Hepatic stellate cell (primary cell): ENCODE measurements around the gene SENP6.
"Not testable (repeated sequence)": the region's sequence is repeated elsewhere in the genome, so short reads cannot be mapped to it uniquely, and the experiment has no call there.

ENCODE experiments used
- DNase-seq: peaks from one replicate; pipeline ENCODE4 v3.0.0; 2011; ENCODE audit warnings: low spot score

SENP6 gene

GRCh38 chr6:75609639-75610590 is 8.2 kb downstream of the SENP6 start:
- DNase-seq, result no peak

GRCh38 chr6:75611011-75611701 is 9.5 kb downstream of the SENP6 start:
- no peak for DNase-seq

- DNase-seq, result no peak
Observed at GRCh38 chr6:75611702-75612375, 10.2 kb downstream of the SENP6 start.

- DNase-seq, result no peak
Observed at GRCh38 chr6:75612434-75612833, 10.8 kb downstream of the SENP6 start.

GRCh38 chr6:75613056-75613501 is 11.4 kb downstream of the SENP6 start:
- DNase-seq, result no peak

- DNase-seq, result no peak
Observed at GRCh38 chr6:75618437-75618836, 16.8 kb downstream of the SENP6 start.

- no peak for DNase-seq
Observed at GRCh38 chr6:75619230-75619899, 17.7 kb downstream of the SENP6 start.

- no peak for DNase-seq
Observed at GRCh38 chr6:75620381-75621304, 19.0 kb downstream of the SENP6 start.

GRCh38 chr6:75621846-75622245 is 20.2 kb downstream of the SENP6 start:
- no peak for DNase-seq

GRCh38 chr6:75623491-75623890 is 21.8 kb downstream of the SENP6 start:
- no peak for DNase-seq

GRCh38 chr6:75624335-75624734 is 22.7 kb downstream of the SENP6 start:
- DNase-seq, result no peak

- no peak for DNase-seq
Observed at GRCh38 chr6:75624988-75625387, 23.3 kb downstream of the SENP6 start.

GRCh38 chr6:75626561-75626960 is 24.9 kb downstream of the SENP6 start:
- no peak for DNase-seq

- not testable (repeated sequence) for DNase-seq
Observed at GRCh38 chr6:75627708-75628107, 26.0 kb downstream of the SENP6 start.

GRCh38 chr6:75631859-75632635 is 30.4 kb downstream of the SENP6 start:
- no peak for DNase-seq

- no peak for DNase-seq
Observed at GRCh38 chr6:75633045-75633444, 31.4 kb downstream of the SENP6 start.

GRCh38 chr6:75642311-75642710 is 40.6 kb downstream of the SENP6 start:
- DNase-seq, result no peak

GRCh38 chr6:75643173-75643572 is 41.5 kb downstream of the SENP6 start:
- no peak for DNase-seq

GRCh38 chr6:75656479-75656878 is 54.8 kb downstream of the SENP6 start:
- no peak for DNase-seq

- DNase-seq, result no peak
Observed at GRCh38 chr6:75657327-75657726, 55.6 kb downstream of the SENP6 start.
